ENCODE measurements around the gene POLR2B.

The POLR2B gene

DNA sequence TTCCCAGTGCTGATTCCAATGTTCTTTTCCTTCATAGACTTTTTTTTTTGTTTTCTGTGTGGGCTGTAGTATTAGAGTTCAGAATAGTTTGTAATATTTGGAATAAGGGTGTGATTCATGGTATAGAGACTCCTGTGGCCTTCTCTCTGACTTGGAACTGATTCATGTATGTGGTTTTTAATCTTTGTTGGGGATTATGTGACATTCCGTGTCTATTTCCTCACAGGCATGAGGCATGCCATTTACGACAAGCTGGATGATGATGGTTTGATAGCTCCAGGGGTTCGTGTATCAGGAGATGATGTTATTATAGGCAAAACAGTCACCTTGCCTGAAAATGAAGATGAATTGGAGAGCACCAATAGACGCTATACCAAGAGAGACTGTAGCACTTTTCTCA is 44.4 kb downstream of the POLR2B start:
- TF ChIP-seq, protein P1, sequence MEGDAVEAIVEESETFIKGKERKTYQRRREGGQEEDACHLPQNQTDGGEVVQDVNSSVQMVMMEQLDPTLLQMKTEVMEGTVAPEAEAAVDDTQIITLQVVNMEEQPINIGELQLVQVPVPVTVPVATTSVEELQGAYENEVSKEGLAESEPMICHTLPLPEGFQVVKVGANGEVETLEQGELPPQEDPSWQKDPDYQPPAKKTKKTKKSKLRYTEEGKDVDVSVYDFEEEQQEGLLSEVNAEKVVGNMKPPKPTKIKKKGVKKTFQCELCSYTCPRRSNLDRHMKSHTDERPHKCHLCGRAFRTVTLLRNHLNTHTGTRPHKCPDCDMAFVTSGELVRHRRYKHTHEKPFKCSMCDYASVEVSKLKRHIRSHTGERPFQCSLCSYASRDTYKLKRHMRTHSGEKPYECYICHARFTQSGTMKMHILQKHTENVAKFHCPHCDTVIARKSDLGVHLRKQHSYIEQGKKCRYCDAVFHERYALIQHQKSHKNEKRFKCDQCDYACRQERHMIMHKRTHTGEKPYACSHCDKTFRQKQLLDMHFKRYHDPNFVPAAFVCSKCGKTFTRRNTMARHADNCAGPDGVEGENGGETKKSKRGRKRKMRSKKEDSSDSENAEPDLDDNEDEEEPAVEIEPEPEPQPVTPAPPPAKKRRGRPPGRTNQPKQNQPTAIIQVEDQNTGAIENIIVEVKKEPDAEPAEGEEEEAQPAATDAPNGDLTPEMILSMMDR (IDR thresholded peaks at IDR 0.05; ENCODE audit: poor library complexity, severe bottlenecking) = no peak
- H3K4me1 ChIP-seq (ENCODE audit: insufficient read depth, poor library complexity, severe bottlenecking) = peaks cover 24% of the 10 kb centered on the region
- no peaks in the 10 kb centered on the region for H3K9me3 ChIP-seq (ENCODE audit: severe bottlenecking)
- H3K27ac ChIP-seq (ENCODE audit: poor library complexity, severe bottlenecking) = peak overlapping the region; percentile 26
- no peak overlapping the region for H3K4me3 ChIP-seq (ENCODE audit: severe bottlenecking)
- peak; percentile 67 for ATAC-seq (ENCODE audit: low read depth)
- no peak for DNase-seq (ENCODE audit: low spot score)
- H3K27me3 ChIP-seq (ENCODE audit: insufficient read depth, poor library complexity, severe bottlenecking) = no peaks in the 10 kb centered on the region
- H3K36me3 ChIP-seq (ENCODE audit: low read depth) = peaks cover 93% of the 10 kb centered on the region

- Histone ChIP-seq H3K27me3 (ENCODE audit: insufficient read depth, poor library complexity, severe bottlenecking) (no peaks in the 10 kb centered on the region), H3K27ac (ENCODE audit: poor library complexity, severe bottlenecking) (no peak overlapping the region), H3K9me3 (ENCODE audit: severe bottlenecking) (no peaks in the 10 kb centered on the region), H3K4me1 (ENCODE audit: insufficient read depth, poor library complexity, severe bottlenecking) (no peaks in the 10 kb centered on the region), H3K4me3 (ENCODE audit: severe bottlenecking) (no peak overlapping the region), H3K36me3 (ENCODE audit: low read depth) (peaks cover 93% of the 10 kb centered on the region)
- TF ChIP-seq, protein P1 (IDR thresholded peaks at IDR 0.05; ENCODE audit: poor library complexity, severe bottlenecking) = no peak
- DNase-seq (ENCODE audit: low spot score) (no peak), ATAC-seq (ENCODE audit: low read depth) (no peak)
Observed at GRCh38 chr4:57034520-57034919, 55.8 kb downstream of the POLR2B start.

DNA sequence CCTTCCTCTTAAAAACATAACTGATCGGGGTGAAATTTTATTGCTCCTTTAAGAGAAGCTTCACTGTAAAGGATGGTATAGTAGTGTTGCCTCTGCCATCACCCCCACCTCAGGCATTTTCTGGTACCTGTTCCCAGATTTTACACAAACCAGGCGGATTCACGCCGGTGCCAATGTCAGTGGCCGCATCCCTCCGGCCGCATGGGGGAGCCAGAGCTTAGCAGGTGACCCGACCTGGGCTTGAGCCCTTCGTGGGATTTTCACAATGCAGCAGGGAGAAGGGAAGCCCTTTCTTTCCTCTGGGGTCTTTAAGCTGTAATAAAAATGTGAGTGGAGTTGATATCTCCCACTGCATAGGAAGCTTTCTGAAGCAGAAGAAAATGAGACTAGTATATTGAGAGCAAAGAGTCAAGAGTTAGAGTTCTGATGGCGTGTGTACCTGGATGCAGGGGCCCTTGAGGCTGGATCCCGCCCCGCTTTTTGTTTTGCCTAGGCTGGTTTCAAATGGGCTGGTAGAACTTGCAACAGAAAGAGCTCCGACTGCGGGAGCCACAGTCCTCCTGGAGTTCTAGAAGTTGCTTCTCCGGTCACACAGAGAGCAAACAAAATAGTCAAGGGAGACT is 59.4 kb downstream of the POLR2B start:
- H3K9me3 ChIP-seq (ENCODE audit: severe bottlenecking) = no peaks in the 10 kb centered on the region
- TF ChIP-seq, protein P1 (IDR thresholded peaks at IDR 0.05; ENCODE audit: poor library complexity, severe bottlenecking) = peak; percentile 90
- DNase-seq (ENCODE audit: low spot score) = no peak
- no peak overlapping the region for H3K27ac ChIP-seq (ENCODE audit: poor library complexity, severe bottlenecking)
- no peaks in the 10 kb centered on the region for H3K4me1 ChIP-seq (ENCODE audit: insufficient read depth, poor library complexity, severe bottlenecking)
- H3K4me3 ChIP-seq (ENCODE audit: severe bottlenecking) = no peak overlapping the region
- peaks cover 87% of the 10 kb centered on the region for H3K36me3 ChIP-seq (ENCODE audit: low read depth)
- H3K27me3 ChIP-seq (ENCODE audit: insufficient read depth, poor library complexity, severe bottlenecking) = no peaks in the 10 kb centered on the region
- peak; percentile 77 for ATAC-seq (ENCODE audit: low read depth)

DNA sequence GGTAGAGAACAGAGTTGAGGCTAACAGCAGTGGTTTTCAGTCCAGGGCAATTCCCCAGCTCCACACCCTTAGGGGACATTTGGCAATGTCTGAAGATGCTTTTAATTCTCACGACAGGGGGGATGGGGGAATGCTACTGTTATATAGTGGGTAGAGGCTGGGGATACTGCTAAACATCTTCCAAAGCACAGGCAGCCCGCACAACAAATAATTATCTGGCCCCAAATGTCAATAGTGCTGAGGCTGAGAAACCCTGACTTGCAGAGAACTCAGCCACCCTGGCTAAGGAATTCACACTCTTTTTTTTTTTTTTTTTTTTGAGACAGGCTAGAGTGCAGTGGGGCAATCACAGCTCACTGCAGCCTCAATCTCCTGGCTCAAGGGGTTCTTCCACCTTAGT is 60.6 kb downstream of the POLR2B start:
- Histone ChIP-seq H3K4me3 (ENCODE audit: severe bottlenecking) (no peak overlapping the region), H3K27ac (ENCODE audit: poor library complexity, severe bottlenecking) (peak overlapping the region; percentile 13), H3K4me1 (ENCODE audit: insufficient read depth, poor library complexity, severe bottlenecking) (no peaks in the 10 kb centered on the region), H3K36me3 (ENCODE audit: low read depth) (peaks cover 78% of the 10 kb centered on the region), H3K27me3 (ENCODE audit: insufficient read depth, poor library complexity, severe bottlenecking) (no peaks in the 10 kb centered on the region), H3K9me3 (ENCODE audit: severe bottlenecking) (no peaks in the 10 kb centered on the region)
- no peak for ATAC-seq (ENCODE audit: low read depth)
- no peak for DNase-seq (ENCODE audit: low spot score)
- TF ChIP-seq, protein P1 (IDR thresholded peaks at IDR 0.05; ENCODE audit: poor library complexity, severe bottlenecking) = no peak

DNA sequence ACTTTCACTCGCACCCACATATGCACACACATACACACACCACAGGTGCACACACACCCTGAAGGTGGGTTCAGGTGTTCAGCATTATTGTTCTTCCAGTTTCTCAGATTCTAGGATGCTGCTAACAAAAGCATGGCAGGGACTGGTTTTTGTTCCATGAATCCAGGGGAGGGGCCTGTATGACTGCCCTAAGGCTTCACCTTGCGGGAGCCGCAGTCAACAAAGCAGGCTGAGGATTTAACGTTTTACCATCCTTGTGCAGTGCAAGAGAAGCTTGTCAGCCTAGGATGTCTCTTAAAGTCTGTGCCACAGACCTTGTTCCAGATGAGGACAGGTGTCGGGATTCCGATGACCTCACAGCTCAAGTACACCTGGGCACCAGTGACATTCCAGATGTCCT is 61.8 kb downstream of the POLR2B start:
- TF ChIP-seq, protein P1 (IDR thresholded peaks at IDR 0.05; ENCODE audit: poor library complexity, severe bottlenecking) = no peak
- no peak overlapping the region for H3K27ac ChIP-seq (ENCODE audit: poor library complexity, severe bottlenecking)
- H3K9me3 ChIP-seq (ENCODE audit: severe bottlenecking) = no peaks in the 10 kb centered on the region
- DNase-seq (ENCODE audit: low spot score) (no peak), ATAC-seq (ENCODE audit: low read depth) (no peak)
- H3K4me1 ChIP-seq (ENCODE audit: insufficient read depth, poor library complexity, severe bottlenecking) = peaks cover 10% of the 10 kb centered on the region
- no peak overlapping the region for H3K4me3 ChIP-seq (ENCODE audit: severe bottlenecking)
- peaks cover 76% of the 10 kb centered on the region for H3K36me3 ChIP-seq (ENCODE audit: low read depth)
- H3K27me3 ChIP-seq (ENCODE audit: insufficient read depth, poor library complexity, severe bottlenecking) = no peaks in the 10 kb centered on the region
